Measurements from ENCODE around the gene KCNK6.
"Not testable (repeated sequence)": the region's sequence is repeated elsewhere in the genome, so short reads cannot be mapped to it uniquely, and the experiment has no call there.

KCNK6 gene

GRCh38 chr19:38331728-38332127 lies 12.1 kb downstream of the KCNK6 start:
- Histone ChIP-seq H3K9me3 (ENCODE audit: insufficient read depth, low read depth, low read length) (no peaks in the 10 kb centered on the region), H3K9ac (ENCODE audit: low read depth, low read length) (no peak overlapping the region), H3K4me3 (ENCODE audit: low read length) (no peak overlapping the region), H3K36me3 (ENCODE audit: insufficient read depth, low read depth, low read length) (peaks cover 11% of the 10 kb centered on the region), H3K27me3 (ENCODE audit: insufficient read depth, low read length) (no peaks in the 10 kb centered on the region), H3K4me1 (ENCODE audit: insufficient read depth, low read length) (no peaks in the 10 kb centered on the region), H3K27ac (ENCODE audit: low read length) (no peak overlapping the region)

GRCh38 chr19:38333245-38333644 lies 13.6 kb downstream of the KCNK6 start:
- H3K4me1 ChIP-seq (ENCODE audit: insufficient read depth, low read length): peaks cover 4% of the 10 kb centered on the region; the same call in 1 of the 2 replicates
- no peak overlapping the region for H3K9ac ChIP-seq (ENCODE audit: low read depth, low read length)
- H3K36me3 ChIP-seq (ENCODE audit: insufficient read depth, low read depth, low read length): no peaks in the 10 kb centered on the region
- no peak overlapping the region for H3K4me3 ChIP-seq (ENCODE audit: low read length)
- H3K9me3 ChIP-seq (ENCODE audit: insufficient read depth, low read depth, low read length): no peaks in the 10 kb centered on the region
- H3K27me3 ChIP-seq (ENCODE audit: insufficient read depth, low read length): no peaks in the 10 kb centered on the region
- no peak overlapping the region for H3K27ac ChIP-seq (ENCODE audit: low read length)

GRCh38 chr19:38335949-38336637 lies 16.4 kb downstream of the KCNK6 start:
- Histone ChIP-seq H3K36me3 (ENCODE audit: insufficient read depth, low read depth, low read length) (no peaks in the 10 kb centered on the region), H3K4me1 (ENCODE audit: insufficient read depth, low read length) (peaks cover 4% of the 10 kb centered on the region; the same call in 1 of the 2 replicates), H3K27me3 (ENCODE audit: insufficient read depth, low read length) (no peaks in the 10 kb centered on the region), H3K9ac (ENCODE audit: low read depth, low read length) (peak overlapping the region; percentile 48; the same call in 1 of the 2 replicates), H3K27ac (ENCODE audit: low read length) (no peak overlapping the region), H3K4me3 (ENCODE audit: low read length) (peak overlapping the region; percentile 93), H3K9me3 (ENCODE audit: insufficient read depth, low read depth, low read length) (no peaks in the 10 kb centered on the region)

- Histone ChIP-seq H3K9me3 (ENCODE audit: insufficient read depth, low read depth, low read length) (no peaks in the 10 kb centered on the region), H3K4me3 (ENCODE audit: low read length) (peak overlapping the region; percentile 93), H3K4me1 (ENCODE audit: insufficient read depth, low read length) (peaks cover 4% of the 10 kb centered on the region; the same call in 1 of the 2 replicates), H3K27ac (ENCODE audit: low read length) (no peak overlapping the region), H3K9ac (ENCODE audit: low read depth, low read length) (peak overlapping the region; percentile 59; the same call in 1 of the 2 replicates), H3K36me3 (ENCODE audit: insufficient read depth, low read depth, low read length) (no peaks in the 10 kb centered on the region), H3K27me3 (ENCODE audit: insufficient read depth, low read length) (no peaks in the 10 kb centered on the region)
Measured at GRCh38 chr19:38336638-38337359, 17.2 kb downstream of the KCNK6 start.

GRCh38 chr19:38337360-38337653 lies 17.7 kb downstream of the KCNK6 start:
- Histone ChIP-seq H3K27me3 (ENCODE audit: insufficient read depth, low read length) (no peaks in the 10 kb centered on the region), H3K4me1 (ENCODE audit: insufficient read depth, low read length) (peaks cover 4% of the 10 kb centered on the region; the same call in 1 of the 2 replicates), H3K36me3 (ENCODE audit: insufficient read depth, low read depth, low read length) (no peaks in the 10 kb centered on the region), H3K27ac (ENCODE audit: low read length) (no peak overlapping the region), H3K9me3 (ENCODE audit: insufficient read depth, low read depth, low read length) (no peaks in the 10 kb centered on the region), H3K4me3 (ENCODE audit: low read length) (peak overlapping the region; percentile 93), H3K9ac (ENCODE audit: low read depth, low read length) (peak overlapping the region; percentile 59; the same call in 1 of the 2 replicates)

- not testable (repeated sequence) for H3K36me3 ChIP-seq (ENCODE audit: insufficient read depth, low read depth, low read length); H3K9me3 ChIP-seq (ENCODE audit: insufficient read depth, low read depth, low read length); H3K4me3 ChIP-seq (ENCODE audit: low read length); H3K27me3 ChIP-seq (ENCODE audit: insufficient read depth, low read length); H3K9ac ChIP-seq (ENCODE audit: low read depth, low read length); H3K4me1 ChIP-seq (ENCODE audit: insufficient read depth, low read length); H3K27ac ChIP-seq (ENCODE audit: low read length)
Measured at GRCh38 chr19:38339011-38339410, 19.4 kb downstream of the KCNK6 start.

- Histone ChIP-seq H3K27ac (ENCODE audit: low read length) (no peak overlapping the region), H3K9me3 (ENCODE audit: insufficient read depth, low read depth, low read length) (no peaks in the 10 kb centered on the region), H3K4me3 (ENCODE audit: low read length) (no peak overlapping the region), H3K36me3 (ENCODE audit: insufficient read depth, low read depth, low read length) (no peaks in the 10 kb centered on the region), H3K4me1 (ENCODE audit: insufficient read depth, low read length) (peaks cover 4% of the 10 kb centered on the region; the same call in 1 of the 2 replicates), H3K27me3 (ENCODE audit: insufficient read depth, low read length) (no peaks in the 10 kb centered on the region), H3K9ac (ENCODE audit: low read depth, low read length) (no peak overlapping the region)
Measured at GRCh38 chr19:38340927-38341326, 21.3 kb downstream of the KCNK6 start.

GRCh38 chr19:38346837-38347236 lies 27.2 kb downstream of the KCNK6 start:
- no peaks in the 10 kb centered on the region for H3K4me1 ChIP-seq (ENCODE audit: insufficient read depth, low read length)
- no peak overlapping the region for H3K27ac ChIP-seq (ENCODE audit: low read length)
- H3K9ac ChIP-seq (ENCODE audit: low read depth, low read length): no peak overlapping the region
- no peak overlapping the region for H3K4me3 ChIP-seq (ENCODE audit: low read length)
- H3K9me3 ChIP-seq (ENCODE audit: insufficient read depth, low read depth, low read length): no peaks in the 10 kb centered on the region
- H3K27me3 ChIP-seq (ENCODE audit: insufficient read depth, low read length): no peaks in the 10 kb centered on the region
- no peaks in the 10 kb centered on the region for H3K36me3 ChIP-seq (ENCODE audit: insufficient read depth, low read depth, low read length)

GRCh38 chr19:38350883-38351282 lies 31.2 kb downstream of the KCNK6 start:
- no peaks in the 10 kb centered on the region for H3K9me3 ChIP-seq (ENCODE audit: insufficient read depth, low read depth, low read length)
- H3K4me3 ChIP-seq (ENCODE audit: low read length): no peak overlapping the region
- 0 out of 2 replicates have a peak, but pooled peaks cover 3% of the 10 kb centered on the region for H3K27me3 ChIP-seq (ENCODE audit: insufficient read depth, low read length)
- no peaks in the 10 kb centered on the region for H3K36me3 ChIP-seq (ENCODE audit: insufficient read depth, low read depth, low read length)
- no peak overlapping the region for H3K27ac ChIP-seq (ENCODE audit: low read length)
- H3K4me1 ChIP-seq (ENCODE audit: insufficient read depth, low read length): no peaks in the 10 kb centered on the region
- no peak overlapping the region for H3K9ac ChIP-seq (ENCODE audit: low read depth, low read length)

- Histone ChIP-seq H3K9ac (ENCODE audit: low read depth, low read length) (no peak overlapping the region), H3K9me3 (ENCODE audit: insufficient read depth, low read depth, low read length) (no peaks in the 10 kb centered on the region), H3K4me1 (ENCODE audit: insufficient read depth, low read length) (no peaks in the 10 kb centered on the region), H3K4me3 (ENCODE audit: low read length) (no peak overlapping the region), H3K36me3 (ENCODE audit: insufficient read depth, low read depth, low read length) (no peaks in the 10 kb centered on the region), H3K27ac (ENCODE audit: low read length) (no peak overlapping the region), H3K27me3 (ENCODE audit: insufficient read depth, low read length) (peaks cover 13% of the 10 kb centered on the region)
Measured at GRCh38 chr19:38351865-38352395, 32.3 kb downstream of the KCNK6 start.

- no peak overlapping the region for H3K9ac ChIP-seq (ENCODE audit: low read depth, low read length)
- no peak overlapping the region for H3K27ac ChIP-seq (ENCODE audit: low read length)
- H3K36me3 ChIP-seq (ENCODE audit: insufficient read depth, low read depth, low read length): no peaks in the 10 kb centered on the region
- H3K27me3 ChIP-seq (ENCODE audit: insufficient read depth, low read length): peaks cover 15% of the 10 kb centered on the region
- H3K4me1 ChIP-seq (ENCODE audit: insufficient read depth, low read length): no peaks in the 10 kb centered on the region
- H3K4me3 ChIP-seq (ENCODE audit: low read length): no peak overlapping the region
- H3K9me3 ChIP-seq (ENCODE audit: insufficient read depth, low read depth, low read length): no peaks in the 10 kb centered on the region
Measured at GRCh38 chr19:38352611-38353010, 33.0 kb downstream of the KCNK6 start.

All from iPS-20b (cell line).